ENCODE data around the gene USH1C. TPM values are rescaled to one million over a fixed set of nuclear protein-coding genes. Genes with fewer than 3 reads are reported as not detected.

The USH1C gene
- total RNA-seq, 4 donors from 2014 or later, result 110 to 1,022 (median 157) TPM

GRCh38 chr11:17473071-17473744, 71.0 kb downstream of the USH1C start:
- WGBS, 2 donors (ENCODE audit: low coverage in 1 of 2), result 38 to 58% methylated on average over 2 to 6 of the region's 6 CpGs
- TF ChIP-seq EP300 (IDR thresholded peaks at IDR 0.05; ENCODE audit: low read depth) (no peak), POLR2AphosphoS5 (IDR thresholded peaks at IDR 0.05) (no peak), CTCF (IDR thresholded peaks at IDR 0.05) (no peak), POLR2A (IDR thresholded peaks at IDR 0.05) (no peak)
- Histone ChIP-seq H3K4me1 (peaks cover 0 to 10% (median 0%) of the 10 kb centered on the region in 4 donors), H3K9me3 (no peaks in the 10 kb centered on the region), H3K27ac (no peak overlapping the region), H3K27me3 (peaks cover 66% of the 10 kb centered on the region), H3K4me3 (no peak overlapping the region), H3K36me3 (no peaks in the 10 kb centered on the region)
- no peak for DNase-seq
- intact Hi-C loops (cut with DNase I; ENCODE audit: low total_unique reads) (no loop called here), in situ Hi-C loops (cut with MboI; ENCODE audit: low pct_ligation_motif_present in 1 of 4, low pct_unique_long_range_greater_than_20kb in 1 of 4, low sequenced_read_pairs in 3 of 4) (no loop called here)

- no peaks in the 10 kb centered on the region for H3K9me3 ChIP-seq
- H3K4me3 ChIP-seq, result no peak overlapping the region
- 60% methylated on average over 3 of the region's 3 CpGs; no CpG with 5 or more reads in 1 of the 2 donors for WGBS, 2 donors (ENCODE audit: low coverage in 1 of 2)
- H3K27me3 ChIP-seq, result peaks cover 58% of the 10 kb centered on the region
- DNase-seq, result no peak
- in situ Hi-C loops (cut with MboI; ENCODE audit: low pct_ligation_motif_present in 1 of 4, low pct_unique_long_range_greater_than_20kb in 1 of 4, low sequenced_read_pairs in 3 of 4) (no loop called here), intact Hi-C loops (cut with DNase I; ENCODE audit: low total_unique reads) (no loop called here)
- H3K36me3 ChIP-seq, result no peaks in the 10 kb centered on the region
- H3K27ac ChIP-seq, result no peak overlapping the region
- TF ChIP-seq POLR2AphosphoS5 (IDR thresholded peaks at IDR 0.05), result no peak
- H3K4me1 ChIP-seq, result peaks cover 0 to 10% (median 0%) of the 10 kb centered on the region in 4 donors
Measured at GRCh38 chr11:17472467-17472866, 71.7 kb downstream of the USH1C start.

GRCh38 chr11:17471501-17471900, 72.7 kb downstream of the USH1C start:
- H3K36me3 ChIP-seq, result no peaks in the 10 kb centered on the region
- intact Hi-C loops (cut with DNase I; ENCODE audit: low total_unique reads), result no loop called here
- in situ Hi-C loops (cut with MboI; ENCODE audit: low pct_ligation_motif_present in 1 of 4, low pct_unique_long_range_greater_than_20kb in 1 of 4, low sequenced_read_pairs in 3 of 4), result no loop called here
- no peak overlapping the region for H3K4me3 ChIP-seq
- no peak for DNase-seq
- no peaks in the 10 kb centered on the region for H3K9me3 ChIP-seq
- H3K27me3 ChIP-seq, result peaks cover 49% of the 10 kb centered on the region
- peaks cover 0 to 9% (median 0%) of the 10 kb centered on the region in 4 donors for H3K4me1 ChIP-seq
- TF ChIP-seq EP300 (IDR thresholded peaks at IDR 0.05; ENCODE audit: low read depth) (no peak), CTCF (IDR thresholded peaks at IDR 0.05) (no peak), POLR2AphosphoS5 (IDR thresholded peaks at IDR 0.05) (no peak), POLR2A (IDR thresholded peaks at IDR 0.05) (no peak)
- H3K27ac ChIP-seq, result no peak overlapping the region
- 74 to 86% methylated on average over 3 of the region's 3 CpGs for WGBS, 2 donors (ENCODE audit: low coverage in 1 of 2)

- Histone ChIP-seq H3K36me3 (no peaks in the 10 kb centered on the region), H3K4me1 (no peaks in the 10 kb centered on the region), H3K27me3 (peaks cover 34% of the 10 kb centered on the region), H3K9me3 (no peaks in the 10 kb centered on the region), H3K4me3 (no peak overlapping the region), H3K27ac (no peak overlapping the region)
- 89 to 93% methylated on average over 5 to 6 of the region's 6 CpGs for WGBS, 2 donors (ENCODE audit: low coverage in 1 of 2)
- intact Hi-C loops (cut with DNase I; ENCODE audit: low total_unique reads), result no loop called here
- TF ChIP-seq CTCF (IDR thresholded peaks at IDR 0.05) (no peak), EP300 (IDR thresholded peaks at IDR 0.05; ENCODE audit: low read depth) (no peak), POLR2AphosphoS5 (IDR thresholded peaks at IDR 0.05) (no peak), POLR2A (IDR thresholded peaks at IDR 0.05) (no peak)
- in situ Hi-C loops (cut with MboI; ENCODE audit: low pct_ligation_motif_present in 1 of 4, low pct_unique_long_range_greater_than_20kb in 1 of 4, low sequenced_read_pairs in 3 of 4), result no loop called here
- DNase-seq, result no peak
Measured at GRCh38 chr11:17469998-17470397, 74.2 kb downstream of the USH1C start.

- no peaks in the 10 kb centered on the region for H3K36me3 ChIP-seq
- no peak overlapping the region for H3K4me3 ChIP-seq
- TF ChIP-seq EP300 (IDR thresholded peaks at IDR 0.05; ENCODE audit: low read depth) (no peak), CTCF (IDR thresholded peaks at IDR 0.05) (no peak), POLR2AphosphoS5 (IDR thresholded peaks at IDR 0.05) (no peak), POLR2A (IDR thresholded peaks at IDR 0.05) (no peak)
- DNase-seq, result no peak
- no peak overlapping the region for H3K27ac ChIP-seq
- intact Hi-C loops (cut with DNase I; ENCODE audit: low total_unique reads), result no loop called here
- peaks cover 17% of the 10 kb centered on the region for H3K27me3 ChIP-seq
- no peaks in the 10 kb centered on the region for H3K4me1 ChIP-seq
- no peaks in the 10 kb centered on the region for H3K9me3 ChIP-seq
- WGBS, 2 donors (ENCODE audit: low coverage in 1 of 2), result 95% methylated on average over 3 of the region's 4 CpGs; no CpG with 5 or more reads in 1 of the 2 donors
- in situ Hi-C loops (cut with MboI; ENCODE audit: low pct_ligation_motif_present in 1 of 4, low pct_unique_long_range_greater_than_20kb in 1 of 4, low sequenced_read_pairs in 3 of 4), result no loop called here
Measured at GRCh38 chr11:17468122-17468521, 76.1 kb downstream of the USH1C start.
